Measurements from ENCODE around the gene F8.
"Not testable (repeated sequence)": the region's sequence is repeated elsewhere in the genome, so short reads cannot be mapped to it uniquely, and the experiment has no call there.

- TF ChIP-seq, protein P1, sequence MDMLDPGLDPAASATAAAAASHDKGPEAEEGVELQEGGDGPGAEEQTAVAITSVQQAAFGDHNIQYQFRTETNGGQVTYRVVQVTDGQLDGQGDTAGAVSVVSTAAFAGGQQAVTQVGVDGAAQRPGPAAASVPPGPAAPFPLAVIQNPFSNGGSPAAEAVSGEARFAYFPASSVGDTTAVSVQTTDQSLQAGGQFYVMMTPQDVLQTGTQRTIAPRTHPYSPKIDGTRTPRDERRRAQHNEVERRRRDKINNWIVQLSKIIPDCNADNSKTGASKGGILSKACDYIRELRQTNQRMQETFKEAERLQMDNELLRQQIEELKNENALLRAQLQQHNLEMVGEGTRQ (IDR thresholded peaks at IDR 0.05; ENCODE audit: low read depth, low read length) = not testable (repeated sequence)
- TF ChIP-seq, protein P2, sequence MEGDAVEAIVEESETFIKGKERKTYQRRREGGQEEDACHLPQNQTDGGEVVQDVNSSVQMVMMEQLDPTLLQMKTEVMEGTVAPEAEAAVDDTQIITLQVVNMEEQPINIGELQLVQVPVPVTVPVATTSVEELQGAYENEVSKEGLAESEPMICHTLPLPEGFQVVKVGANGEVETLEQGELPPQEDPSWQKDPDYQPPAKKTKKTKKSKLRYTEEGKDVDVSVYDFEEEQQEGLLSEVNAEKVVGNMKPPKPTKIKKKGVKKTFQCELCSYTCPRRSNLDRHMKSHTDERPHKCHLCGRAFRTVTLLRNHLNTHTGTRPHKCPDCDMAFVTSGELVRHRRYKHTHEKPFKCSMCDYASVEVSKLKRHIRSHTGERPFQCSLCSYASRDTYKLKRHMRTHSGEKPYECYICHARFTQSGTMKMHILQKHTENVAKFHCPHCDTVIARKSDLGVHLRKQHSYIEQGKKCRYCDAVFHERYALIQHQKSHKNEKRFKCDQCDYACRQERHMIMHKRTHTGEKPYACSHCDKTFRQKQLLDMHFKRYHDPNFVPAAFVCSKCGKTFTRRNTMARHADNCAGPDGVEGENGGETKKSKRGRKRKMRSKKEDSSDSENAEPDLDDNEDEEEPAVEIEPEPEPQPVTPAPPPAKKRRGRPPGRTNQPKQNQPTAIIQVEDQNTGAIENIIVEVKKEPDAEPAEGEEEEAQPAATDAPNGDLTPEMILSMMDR (conservative IDR thresholded peaks at IDR 0.05; ENCODE audit: low read depth, low read length) = not testable (repeated sequence)
- TF ChIP-seq POLR2A (IDR thresholded peaks at IDR 0.05; ENCODE audit: low read depth, low read length); MAZ (IDR thresholded peaks at IDR 0.05; ENCODE audit: borderline replicate concordance, low read depth, low read length); MXI1 (IDR thresholded peaks at IDR 0.05; ENCODE audit: borderline replicate concordance, low read depth, low read length); CEBPB (IDR thresholded peaks at IDR 0.05; ENCODE audit: low read depth, low read length); RAD21 (IDR thresholded peaks at IDR 0.05; ENCODE audit: low read length); RCOR1 (IDR thresholded peaks at IDR 0.05; ENCODE audit: insufficient replicate concordance, low read length); NFE2L2 (IDR thresholded peaks at IDR 0.05; ENCODE audit: low read depth, low read length): not testable (repeated sequence)
- TF ChIP-seq, protein P3, sequence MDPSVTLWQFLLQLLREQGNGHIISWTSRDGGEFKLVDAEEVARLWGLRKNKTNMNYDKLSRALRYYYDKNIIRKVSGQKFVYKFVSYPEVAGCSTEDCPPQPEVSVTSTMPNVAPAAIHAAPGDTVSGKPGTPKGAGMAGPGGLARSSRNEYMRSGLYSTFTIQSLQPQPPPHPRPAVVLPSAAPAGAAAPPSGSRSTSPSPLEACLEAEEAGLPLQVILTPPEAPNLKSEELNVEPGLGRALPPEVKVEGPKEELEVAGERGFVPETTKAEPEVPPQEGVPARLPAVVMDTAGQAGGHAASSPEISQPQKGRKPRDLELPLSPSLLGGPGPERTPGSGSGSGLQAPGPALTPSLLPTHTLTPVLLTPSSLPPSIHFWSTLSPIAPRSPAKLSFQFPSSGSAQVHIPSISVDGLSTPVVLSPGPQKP (IDR thresholded peaks at IDR 0.05; ENCODE audit: borderline replicate concordance, low read depth, low read length) = not testable (repeated sequence)
Observed at GRCh38 chrX:154910528-154910927, 112.0 kb downstream of the F8 start.
